Activated CD4-positive, alpha-beta T cell treated with anti-CD3 and anti-CD28 coated beads, Interleukin-2, amount 50 U/mL, for 24 hours (primary cell): ENCODE data around the gene MYO18A.
A peak's percentile ranks its signal among the peaks of the same experiment; 100 is the strongest.

Experiments used
- DNase-seq, 2 donors: peaks; one replicate each; pipeline ENCODE4 v3.0.0-alpha.2; 2020; ENCODE audit warnings: low read depth in 1 of 2, low spot score in 1 of 2

Gene MYO18A

GRCh38 chr17:29168079-29168758 lies 12.0 kb downstream of the MYO18A start:
- DNase-seq: no peak

DNA sequence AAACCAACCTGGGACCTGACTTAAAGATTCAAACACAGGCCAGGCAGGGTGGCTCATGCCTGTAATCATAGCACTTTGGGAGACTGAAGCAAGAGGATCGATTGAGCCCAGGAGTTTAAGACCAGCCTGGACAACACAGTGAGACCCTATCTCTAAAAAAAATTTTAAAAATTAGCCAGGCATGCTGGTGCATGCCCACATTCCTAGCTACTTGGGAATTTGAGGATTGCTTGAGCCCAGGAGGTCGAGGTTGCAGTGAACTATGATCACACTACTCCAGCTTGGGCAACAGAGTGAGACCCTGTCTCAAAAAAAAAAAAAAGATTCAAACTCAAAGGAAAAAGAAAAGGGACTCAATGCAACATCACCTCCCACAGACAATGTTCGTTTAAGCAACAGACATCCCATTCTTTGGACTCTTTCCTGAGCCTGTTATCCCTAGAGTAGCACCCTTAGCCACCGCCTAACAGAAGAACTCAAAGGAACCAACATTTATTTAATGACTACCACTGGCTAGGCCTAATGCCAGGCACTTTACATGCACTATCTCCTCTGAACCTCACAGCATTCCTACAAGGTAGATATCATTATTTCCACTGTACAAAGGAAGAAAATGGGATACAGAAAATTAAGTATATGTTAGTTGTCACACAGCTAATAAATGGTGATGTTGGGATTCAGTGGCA lies 12.7 kb downstream of the MYO18A start:
- DNase-seq: no peak

DNA sequence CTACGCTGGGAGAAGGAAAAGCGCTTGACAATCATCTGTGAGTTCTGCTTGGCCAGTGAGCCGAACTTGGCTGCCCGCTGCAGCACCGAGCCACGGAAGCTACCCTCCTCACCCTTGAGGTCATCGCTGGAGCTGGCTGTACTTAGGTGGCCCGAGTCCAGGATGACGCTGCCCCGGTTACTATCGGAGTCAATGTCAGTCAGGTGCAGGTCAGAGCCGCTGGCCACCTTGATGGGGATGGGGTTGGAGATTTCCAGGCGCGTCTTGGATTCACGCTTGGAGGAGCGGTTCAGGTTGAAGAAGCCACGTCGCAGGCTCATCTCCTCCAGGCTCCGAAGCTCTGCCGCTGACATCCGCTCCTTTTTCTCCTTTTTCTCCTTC lies 13.7 kb downstream of the MYO18A start:
- no peak for DNase-seq

- no peak for DNase-seq
These were observed 14.2 kb downstream of the MYO18A start for GRCh38 chr17:29165800-29166506.

- DNase-seq: no peak
These were observed 14.9 kb downstream of the MYO18A start for GRCh38 chr17:29165261-29165660.

DNA sequence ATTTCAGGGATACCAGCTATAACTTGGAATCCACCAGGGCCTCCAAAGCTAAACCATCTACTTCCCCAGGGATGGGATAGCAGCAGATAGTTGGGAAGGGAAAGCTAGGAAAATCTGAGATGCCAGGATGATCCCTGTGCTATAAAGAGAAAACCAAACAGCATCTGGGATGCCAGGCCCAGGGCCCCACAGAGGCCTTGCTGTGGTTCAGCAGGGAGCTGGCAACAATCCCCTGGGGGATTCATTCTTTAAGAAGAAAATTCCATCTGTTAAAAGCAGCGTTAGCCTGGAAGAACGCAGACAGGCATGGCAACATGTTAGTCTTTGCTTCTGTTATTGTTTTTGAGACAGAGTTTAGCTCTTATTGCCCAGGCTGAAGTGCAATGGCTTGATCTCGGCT lies 16.6 kb downstream of the MYO18A start:
- DNase-seq: no peak

DNA sequence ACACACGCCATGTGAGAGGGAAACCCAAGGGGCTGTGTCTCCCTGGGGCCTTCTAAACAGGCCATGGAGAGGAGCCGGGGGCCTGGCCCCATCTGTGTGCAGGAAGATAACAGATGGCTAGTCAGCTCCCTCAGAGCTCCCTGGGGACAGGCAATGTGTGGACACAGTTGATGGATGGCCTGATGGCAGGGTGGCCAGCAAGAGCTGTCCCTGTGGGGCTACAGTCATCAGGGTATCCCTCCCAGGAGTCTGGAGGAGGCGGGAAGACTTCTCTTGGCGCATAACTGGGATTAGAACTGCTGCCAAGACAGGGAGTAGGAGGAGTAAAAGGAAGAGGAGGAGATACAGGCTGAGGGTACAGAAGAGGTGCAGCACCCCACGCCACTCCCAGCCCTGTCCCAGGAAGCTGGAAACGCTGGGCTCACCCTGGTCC lies 17.3 kb downstream of the MYO18A start:
- no peak for DNase-seq

DNA sequence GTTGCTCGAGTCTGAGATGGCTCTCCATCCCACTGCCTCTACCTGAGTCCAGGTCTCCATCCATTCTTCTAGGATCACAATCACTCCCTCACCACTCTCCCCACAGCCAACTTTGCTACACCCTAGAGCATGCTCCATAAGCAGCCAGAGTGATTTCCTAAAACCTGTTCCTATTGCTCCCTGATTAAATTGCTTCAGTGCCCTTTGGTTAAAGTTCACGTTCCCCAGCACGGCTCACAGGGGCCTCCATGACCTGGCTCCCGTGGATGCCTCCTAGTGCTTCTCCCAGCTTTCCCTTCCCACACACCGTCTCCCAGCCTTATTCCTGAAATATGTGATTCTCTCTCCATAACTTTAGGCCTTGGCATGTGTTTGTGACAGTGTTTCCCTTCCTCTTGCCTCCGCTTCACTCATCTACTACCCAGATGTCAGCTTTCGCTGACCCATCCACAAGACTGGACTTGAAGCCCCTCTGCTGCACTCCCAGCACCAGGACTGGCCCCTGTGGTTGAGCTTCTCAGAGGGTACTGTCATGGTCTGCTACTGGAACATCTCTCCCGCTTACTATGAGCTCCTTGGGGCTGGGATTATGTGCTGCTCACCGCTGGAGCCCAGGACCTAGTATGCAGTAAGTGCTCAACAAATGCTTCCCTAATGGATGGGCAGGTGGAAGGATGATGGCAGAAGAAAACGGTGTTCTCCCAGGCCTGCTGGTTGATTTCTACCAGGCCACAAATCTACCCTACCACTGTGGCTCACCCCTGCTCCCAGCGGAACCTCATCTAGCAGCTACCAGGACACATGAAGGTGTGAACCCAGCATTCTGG lies 17.9 kb downstream of the MYO18A start:
- DNase-seq: no peak

DNA sequence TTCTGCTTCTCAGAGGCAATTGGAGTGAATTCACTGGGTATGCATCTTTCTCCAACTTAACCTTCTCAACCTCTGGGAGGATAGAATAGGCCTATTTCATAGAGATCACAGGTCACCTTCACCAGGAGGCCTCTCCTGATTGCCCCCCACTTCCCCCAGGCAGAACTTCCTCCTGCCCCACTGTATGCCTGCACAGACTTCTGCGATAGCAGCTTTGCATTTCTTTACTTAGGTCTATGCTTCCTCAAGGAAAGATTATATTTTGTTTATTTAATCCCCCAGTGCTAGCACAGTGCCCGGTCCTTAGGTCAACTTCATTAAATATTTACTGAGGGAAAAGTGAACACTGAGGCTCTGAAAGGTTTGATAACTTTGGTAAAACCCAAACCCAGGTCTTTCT lies 19.9 kb downstream of the MYO18A start:
- no peak for DNase-seq

DNA sequence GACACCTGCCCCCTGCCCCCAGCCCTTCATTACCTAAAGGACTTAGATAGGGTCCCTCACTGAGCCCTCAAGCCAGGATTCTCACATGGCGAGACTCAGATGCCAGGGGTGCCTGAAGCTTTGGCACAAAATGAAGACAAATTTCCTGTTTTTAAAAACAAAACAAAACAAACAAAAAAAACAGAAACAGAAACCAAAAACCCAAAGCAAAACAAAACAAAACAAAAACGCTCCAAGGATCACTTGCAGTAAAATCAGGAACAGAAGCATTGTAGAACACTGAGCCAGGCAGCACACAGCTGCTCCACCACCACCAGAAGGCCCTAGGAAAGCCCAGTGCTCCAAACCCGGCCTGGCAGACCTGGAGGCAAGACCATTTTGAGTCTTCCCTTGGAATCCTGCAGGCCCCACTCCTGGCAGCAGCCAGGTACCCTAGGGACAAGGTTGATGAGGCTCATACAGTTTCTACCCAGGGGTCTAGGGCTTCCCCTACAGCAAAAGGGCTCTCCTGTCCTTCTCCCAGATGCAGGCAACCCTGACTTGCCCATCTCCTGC lies 20.8 kb downstream of the MYO18A start:
- DNase-seq: no peak

GRCh38 chr17:29158488-29159275 lies 21.5 kb downstream of the MYO18A start:
- DNase-seq: no peak

- DNase-seq: no peak
These were observed 22.1 kb downstream of the MYO18A start for GRCh38 chr17:29158096-29158487.

- DNase-seq: no peak
These were observed 22.9 kb downstream of the MYO18A start for GRCh38 chr17:29157310-29157709.

- DNase-seq: no peak
These were observed 23.4 kb downstream of the MYO18A start for GRCh38 chr17:29156781-29157180.

DNA sequence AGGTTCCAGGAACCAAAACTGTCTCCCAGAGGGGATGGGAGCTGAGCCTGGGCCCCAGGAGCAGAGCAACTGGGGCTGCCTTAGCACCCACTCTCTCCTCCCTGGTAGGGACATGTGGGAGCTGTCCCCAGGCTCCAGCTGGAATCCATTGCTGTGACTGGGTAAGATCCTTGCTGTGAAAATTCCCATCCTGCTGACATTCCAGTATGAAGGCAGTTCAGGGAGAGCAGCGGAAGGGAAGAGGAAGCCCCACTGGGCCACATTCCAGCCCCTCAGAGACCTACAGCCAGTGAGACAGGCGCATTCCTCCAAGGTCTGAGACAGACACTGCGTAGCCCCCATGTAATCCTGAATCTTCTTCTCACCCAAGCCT lies 24.2 kb downstream of the MYO18A start:
- DNase-seq: no peak

DNA sequence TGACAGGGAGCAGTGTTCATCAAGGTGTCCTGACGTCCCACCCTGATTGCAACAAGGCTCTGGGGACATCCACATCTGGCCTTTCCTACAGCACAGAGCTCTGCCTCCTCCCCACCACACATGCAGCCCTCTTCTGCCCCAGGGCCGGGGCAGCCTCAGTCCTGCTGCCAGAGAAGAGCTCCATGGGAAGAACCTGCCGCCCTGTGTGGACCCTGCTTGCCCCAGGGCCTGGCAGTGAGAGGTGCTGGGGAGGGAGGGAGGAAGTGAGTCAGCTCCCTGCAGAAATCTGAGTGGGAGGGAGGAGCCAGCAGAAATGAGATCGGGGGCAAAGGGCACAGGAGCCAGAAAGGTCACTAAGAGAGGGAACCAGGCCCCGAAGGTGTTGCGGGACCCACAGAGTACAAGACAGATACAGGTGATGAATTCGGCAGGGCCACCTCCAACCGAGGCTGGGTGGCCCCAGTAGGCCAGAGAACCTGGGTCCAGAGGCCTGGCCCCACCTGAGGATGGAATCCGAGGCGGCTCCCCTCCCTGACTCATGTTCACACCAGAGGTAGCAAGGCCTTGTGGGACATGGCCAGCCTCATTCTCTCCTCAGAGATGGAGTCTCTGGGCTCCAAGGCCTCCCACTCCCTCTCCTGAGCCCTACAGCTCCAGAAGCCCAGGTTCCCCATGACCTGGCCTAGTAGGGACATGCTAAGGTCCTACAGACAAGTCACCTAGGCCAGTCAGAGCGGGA lies 24.8 kb downstream of the MYO18A start:
- DNase-seq: peak in 1 of 2 donors; percentile 56

GRCh38 chr17:29154516-29155226 lies 25.5 kb downstream of the MYO18A start:
- no peak for DNase-seq

GRCh38 chr17:29151567-29151966 lies 28.6 kb downstream of the MYO18A start:
- no peak for DNase-seq

- DNase-seq: no peak
These were observed 30.0 kb downstream of the MYO18A start for GRCh38 chr17:29150161-29150560.
